BLaER1 treated with 17β-estradiol and CSF1 and Interleukin-3, amounts not matched to agents 10 nM and 100 nM (cell line): Measurements from ENCODE around the gene ABCB11.

Source experiments
- H3K27ac ChIP-seq, 11 experiments: shearing (Covaris generic); formaldehyde crosslinking; 2 replicates each; pipeline ENCODE4 v1.8.1; 2022
- H3K27me3 ChIP-seq, 11 experiments: shearing (Covaris generic); formaldehyde crosslinking; 2 replicates each; pipeline ENCODE4 v1.8.1; 2022
- H3K36me3 ChIP-seq, 11 experiments: shearing (Covaris generic); formaldehyde crosslinking; 2 replicates each; pipeline ENCODE4 v1.8.1; 2022
- H3K4me1 ChIP-seq, 10 experiments: shearing (Covaris generic); formaldehyde crosslinking; 2 replicates each; pipeline ENCODE4 v1.8.1; 2022
- H3K4me2 ChIP-seq, 11 experiments: shearing (Covaris generic); formaldehyde crosslinking; 2 replicates each; pipeline ENCODE4 v1.8.1; 2022
- H3K4me3 ChIP-seq, 10 experiments: shearing (Covaris generic); formaldehyde crosslinking; 2 replicates each; pipeline ENCODE4 v1.8.1; 2022
- H3K9ac ChIP-seq, 11 experiments: shearing (Covaris generic); formaldehyde crosslinking; 2 replicates each; pipeline ENCODE4 v1.8.1; 2022
- H3K9me3 ChIP-seq, 11 experiments: shearing (Covaris generic); formaldehyde crosslinking; replicated peaks in 1 of 11; 2 replicates each; pipeline ENCODE4 v1.8.1; 2022
- H4K20me1 ChIP-seq, 11 experiments: shearing (Covaris generic); formaldehyde crosslinking; 2 replicates each; pipeline ENCODE4 v1.8.1; 2022
- Cebpa-rat ChIP-seq, 11 experiments: shearing (Covaris generic); IDR thresholded peaks; 2 replicates each; pipeline ENCODE4 v1.8.1; 2022

The ABCB11 gene

GRCh38 chr2:169049142-169049541 is 18.0 kb upstream of the ABCB11 start:
- no peak overlapping the region for H3K9ac ChIP-seq
- peaks cover 0 to 3% (median 0%) of the 10 kb centered on the region in 11 experiments; a peak in 2 of 22 replicates for H3K36me3 ChIP-seq
- H4K20me1 ChIP-seq, result no peaks in the 10 kb centered on the region
- H3K9me3 ChIP-seq, result peaks cover 27 to 46% (median 37%) of the 10 kb centered on the region in 11 experiments
- peaks cover 0 to 36% (median 3%) of the 10 kb centered on the region in 10 experiments; a peak in 8 of 20 replicates for H3K4me1 ChIP-seq
- H3K27ac ChIP-seq, result no peak overlapping the region
- H3K4me3 ChIP-seq, result no peak overlapping the region
- H3K4me2 ChIP-seq, result no peak overlapping the region
- TF ChIP-seq Cebpa-rat (IDR thresholded peaks at IDR 0.05), result no peak
- no peaks in the 10 kb centered on the region for H3K27me3 ChIP-seq

- peak overlapping the region in 2 of 11 experiments; percentile 13 to 32; a peak in 2 of 22 replicates for H3K27ac ChIP-seq
- H3K9ac ChIP-seq, result 0 out of 22 replicates have a peak overlapping the region, but pooled peaks of 1 of the 11 experiments have one; percentile 0
- TF ChIP-seq Cebpa-rat (IDR thresholded peaks at IDR 0.05), result no peak
- peaks cover 0 to 36% (median 3%) of the 10 kb centered on the region in 10 experiments; a peak in 8 of 20 replicates for H3K4me1 ChIP-seq
- H3K4me2 ChIP-seq, result peak overlapping the region in 3 of 11 experiments; percentile 40 to 81 (median 53); a peak in 6 of 22 replicates
- peaks cover 31 to 47% (median 40%) of the 10 kb centered on the region in 11 experiments for H3K9me3 ChIP-seq
- H4K20me1 ChIP-seq, result no peaks in the 10 kb centered on the region
- no peaks in the 10 kb centered on the region for H3K27me3 ChIP-seq
- H3K36me3 ChIP-seq, result peaks cover 0 to 6% (median 0%) of the 10 kb centered on the region in 11 experiments; a peak in 1 of 22 replicates
- H3K4me3 ChIP-seq, result no peak overlapping the region
Observed at GRCh38 chr2:169047256-169048250, 16.4 kb upstream of the ABCB11 start.

GRCh38 chr2:169046440-169047151 is 15.5 kb upstream of the ABCB11 start:
- H4K20me1 ChIP-seq, result no peaks in the 10 kb centered on the region
- peak overlapping the region in 3 of 11 experiments; percentile 40 to 81 (median 53); a peak in 5 of 22 replicates for H3K4me2 ChIP-seq
- H3K27ac ChIP-seq, result peak overlapping the region in 1 of 11 experiments; percentile 13; a peak in 2 of 22 replicates
- H3K4me1 ChIP-seq, result peaks cover 0 to 40% (median 4%) of the 10 kb centered on the region in 10 experiments; a peak in 11 of 20 replicates
- H3K9ac ChIP-seq, result no peak overlapping the region
- H3K4me3 ChIP-seq, result no peak overlapping the region
- H3K27me3 ChIP-seq, result no peaks in the 10 kb centered on the region
- H3K36me3 ChIP-seq, result peaks cover 0 to 6% (median 0%) of the 10 kb centered on the region in 11 experiments; a peak in 1 of 22 replicates
- peaks cover 36 to 52% (median 46%) of the 10 kb centered on the region in 11 experiments for H3K9me3 ChIP-seq
- TF ChIP-seq Cebpa-rat (IDR thresholded peaks at IDR 0.05), result no peak

GRCh38 chr2:169042856-169043255 is 11.7 kb upstream of the ABCB11 start:
- H3K9ac ChIP-seq, result no peak overlapping the region
- H3K4me1 ChIP-seq, result peaks cover 20 to 54% (median 32%) of the 10 kb centered on the region in 10 experiments
- H4K20me1 ChIP-seq, result no peaks in the 10 kb centered on the region
- no peak overlapping the region for H3K4me3 ChIP-seq
- peaks cover 0 to 6% (median 0%) of the 10 kb centered on the region in 11 experiments; a peak in 1 of 22 replicates for H3K36me3 ChIP-seq
- H3K9me3 ChIP-seq, result peaks cover 36 to 57% (median 46%) of the 10 kb centered on the region in 11 experiments
- no peak for TF ChIP-seq Cebpa-rat (IDR thresholded peaks at IDR 0.05)
- no peaks in the 10 kb centered on the region for H3K27me3 ChIP-seq
- H3K4me2 ChIP-seq, result no peak overlapping the region
- no peak overlapping the region for H3K27ac ChIP-seq

- peaks cover 0 to 6% (median 0%) of the 10 kb centered on the region in 11 experiments; a peak in 1 of 22 replicates for H3K36me3 ChIP-seq
- peak overlapping the region in 1 of 11 experiments; percentile 41; a peak in 2 of 22 replicates for H3K27ac ChIP-seq
- no peaks in the 10 kb centered on the region for H4K20me1 ChIP-seq
- H3K4me1 ChIP-seq, result peaks cover 20 to 54% (median 33%) of the 10 kb centered on the region in 10 experiments
- TF ChIP-seq Cebpa-rat (IDR thresholded peaks at IDR 0.05), result no peak
- no peak overlapping the region for H3K4me3 ChIP-seq
- no peaks in the 10 kb centered on the region for H3K27me3 ChIP-seq
- peaks cover 36 to 56% (median 45%) of the 10 kb centered on the region in 11 experiments for H3K9me3 ChIP-seq
- no peak overlapping the region; a peak in 1 of 22 replicates for H3K9ac ChIP-seq
- H3K4me2 ChIP-seq, result peak overlapping the region in 7 of 11 experiments; percentile 34 to 88 (median 58); a peak in 9 of 22 replicates
Observed at GRCh38 chr2:169041594-169041993, 10.5 kb upstream of the ABCB11 start.

GRCh38 chr2:169039702-169040101 is 8.6 kb upstream of the ABCB11 start:
- Histone ChIP-seq H3K4me1 (peaks cover 20 to 58% (median 33%) of the 10 kb centered on the region in 10 experiments), H3K36me3 (peaks cover 0 to 6% (median 0%) of the 10 kb centered on the region in 11 experiments; a peak in 1 of 22 replicates), H3K27ac (0 out of 22 replicates have a peak overlapping the region, but pooled peaks of 1 of the 11 experiments have one; percentile 31), H3K27me3 (no peaks in the 10 kb centered on the region), H3K9me3 (peaks cover 28 to 38% (median 29%) of the 10 kb centered on the region in 11 experiments), H3K9ac (no peak overlapping the region), H3K4me2 (peak overlapping the region in 9 of 11 experiments; percentile 7 to 88 (median 48); a peak in 12 of 22 replicates), H3K4me3 (no peak overlapping the region), H4K20me1 (no peaks in the 10 kb centered on the region)
- TF ChIP-seq Cebpa-rat (IDR thresholded peaks at IDR 0.05), result no peak

GRCh38 chr2:169038338-169038757 is 7.2 kb upstream of the ABCB11 start:
- Histone ChIP-seq H3K27me3 (no peaks in the 10 kb centered on the region), H4K20me1 (no peaks in the 10 kb centered on the region), H3K4me3 (no peak overlapping the region), H3K27ac (peak overlapping the region in 6 of 11 experiments; percentile 4 to 73 (median 59); a peak in 10 of 22 replicates), H3K9ac (0 out of 22 replicates have a peak overlapping the region, but pooled peaks of 3 of the 11 experiments have one; percentile 13 to 50 (median 31)), H3K36me3 (0 out of 22 replicates have a peak, but pooled peaks cover 0 to 6% (median 0%) of the 10 kb centered on the region in 11 experiments), H3K9me3 (peaks cover 15 to 29% (median 16%) of the 10 kb centered on the region in 11 experiments), H3K4me1 (peaks cover 20 to 58% (median 33%) of the 10 kb centered on the region in 10 experiments), H3K4me2 (peak overlapping the region in 6 of 11 experiments; percentile 18 to 88 (median 59); a peak in 10 of 22 replicates)
- TF ChIP-seq Cebpa-rat (IDR thresholded peaks at IDR 0.05), result no peak
